OCI-M1 (cell line): ENCODE results near the gene HYI.

ENCODE experiments used
- DNase-seq: peaks from one replicate; lab custom pipeline; 2025; lab: John Stamatoyannopoulos, UW

HYI gene

GRCh38 chr1:43444151-43444828 is 9.4 kb downstream of the HYI start:
- DNase-seq: no peak

- DNase-seq: no peak
Observed at GRCh38 chr1:43443197-43443946, 10.4 kb downstream of the HYI start.

DNA sequence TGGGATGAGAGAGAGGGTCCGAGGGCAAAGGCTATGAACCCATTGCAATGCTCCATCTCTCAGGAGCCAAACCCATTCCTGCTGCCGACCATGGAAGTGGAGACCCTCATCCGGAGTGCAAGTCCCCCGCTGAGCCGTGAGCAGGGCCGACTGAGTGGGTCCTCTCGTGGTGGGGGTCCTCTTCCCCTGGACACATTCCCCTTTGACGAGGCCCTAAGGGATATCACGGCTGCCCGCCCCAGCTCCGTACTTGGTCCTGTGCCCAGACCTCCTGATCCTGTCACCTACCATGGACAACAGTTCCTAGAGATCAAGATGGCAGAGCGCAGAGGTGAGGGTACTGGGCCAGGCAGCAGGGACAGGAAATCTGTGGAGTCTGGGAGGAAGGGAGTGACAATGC is 11.0 kb downstream of the HYI start:
- no peak for DNase-seq

GRCh38 chr1:43441894-43442637 is 11.7 kb downstream of the HYI start:
- DNase-seq: no peak

DNA sequence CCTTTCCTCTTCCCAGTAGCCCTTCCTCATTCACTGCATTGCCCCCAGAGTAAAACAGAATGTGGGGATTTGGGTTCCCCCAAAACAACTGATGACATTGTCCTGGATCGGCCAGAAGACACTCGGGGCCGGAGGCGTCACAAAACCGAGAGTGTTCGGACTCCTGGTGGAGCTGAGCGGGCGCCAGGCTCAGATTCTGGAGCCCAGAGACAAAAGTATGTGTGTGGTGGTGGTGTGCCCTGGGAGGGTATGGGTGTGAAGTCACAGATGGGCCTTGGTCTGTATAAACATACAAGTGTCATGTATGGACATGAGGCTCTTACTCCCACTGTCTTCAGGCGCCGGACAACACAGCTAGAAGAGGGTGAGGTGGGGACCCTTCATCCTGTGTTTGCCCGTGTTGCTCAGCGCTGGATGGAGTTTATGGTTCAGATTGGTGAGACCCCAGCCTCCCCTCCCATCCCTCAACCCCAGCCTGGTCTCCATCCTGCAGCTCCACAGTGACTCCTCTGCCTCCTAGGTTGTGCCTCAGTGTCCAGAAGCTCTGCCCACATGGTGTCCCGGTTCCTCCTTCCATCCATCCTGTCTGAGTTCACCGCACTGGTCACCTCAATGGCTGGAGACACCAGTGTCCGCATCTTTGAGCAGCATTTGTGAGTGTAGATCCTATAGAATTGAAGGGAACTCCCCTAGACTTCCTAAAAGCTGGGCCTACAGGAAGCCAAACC is 12.4 kb downstream of the HYI start:
- DNase-seq: no peak

DNA sequence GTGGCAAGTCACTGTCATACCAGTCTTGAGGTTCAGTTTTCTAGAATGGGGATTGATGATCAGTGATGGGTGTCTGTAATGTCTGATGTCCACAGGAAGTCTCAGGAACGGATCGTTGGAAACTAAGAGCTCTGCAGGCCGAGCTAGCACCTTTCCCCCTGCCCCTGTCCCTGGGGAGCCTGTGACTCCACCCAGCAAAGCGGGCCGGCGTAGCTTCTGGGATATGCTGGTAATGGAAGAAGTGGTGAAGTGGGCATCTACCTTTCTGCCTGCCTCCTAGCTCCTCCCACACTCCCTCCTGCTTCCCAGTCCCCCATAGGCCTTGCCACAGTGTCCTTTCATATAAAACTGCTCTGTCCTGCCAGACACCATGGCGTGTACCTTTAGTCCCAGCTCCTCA is 13.4 kb downstream of the HYI start:
- DNase-seq: no peak

DNA sequence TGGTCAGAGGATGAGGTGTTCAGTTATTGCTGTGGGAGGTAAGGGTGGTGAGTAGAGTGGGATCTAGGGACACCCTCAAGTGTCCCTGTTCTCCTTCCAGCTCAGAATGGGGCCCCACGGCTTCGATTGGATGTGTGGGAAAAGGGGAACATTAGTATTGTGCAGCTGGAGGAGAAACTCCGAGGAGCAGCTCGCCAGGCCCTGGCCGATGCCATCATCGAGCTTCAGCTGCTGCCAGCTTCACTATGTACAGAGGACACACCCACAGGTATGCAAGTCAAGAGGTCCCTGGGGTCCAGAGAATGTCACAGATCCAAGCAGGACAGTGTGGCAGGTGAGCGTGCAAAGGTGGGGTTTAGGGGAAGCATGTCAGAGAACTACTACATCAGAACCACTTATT is 13.9 kb downstream of the HYI start:
- no peak for DNase-seq

GRCh38 chr1:43438953-43439581 is 14.7 kb downstream of the HYI start:
- no peak for DNase-seq

DNA sequence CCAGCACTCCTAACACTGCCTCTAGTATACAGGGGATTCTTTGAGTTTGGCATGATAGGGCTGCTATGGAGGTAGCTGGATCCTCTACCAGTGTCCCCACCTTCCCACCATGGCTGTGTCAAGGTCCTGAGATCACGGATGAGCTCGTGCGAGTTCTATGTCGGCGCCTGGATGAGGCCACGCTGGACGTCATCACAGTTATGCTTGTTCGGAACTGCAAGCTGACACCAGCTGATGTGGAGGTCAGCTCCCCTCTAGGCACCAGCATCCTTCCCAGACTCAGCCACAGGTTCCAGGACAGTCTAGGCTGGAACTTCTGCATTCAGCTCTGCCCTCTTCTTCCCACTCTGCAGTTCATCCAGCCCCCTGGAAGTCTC is 15.2 kb downstream of the HYI start:
- DNase-seq: no peak

GRCh38 chr1:43438006-43438405 is 15.7 kb downstream of the HYI start:
- no peak for DNase-seq

GRCh38 chr1:43437031-43437973 is 16.4 kb downstream of the HYI start:
- no peak for DNase-seq

DNA sequence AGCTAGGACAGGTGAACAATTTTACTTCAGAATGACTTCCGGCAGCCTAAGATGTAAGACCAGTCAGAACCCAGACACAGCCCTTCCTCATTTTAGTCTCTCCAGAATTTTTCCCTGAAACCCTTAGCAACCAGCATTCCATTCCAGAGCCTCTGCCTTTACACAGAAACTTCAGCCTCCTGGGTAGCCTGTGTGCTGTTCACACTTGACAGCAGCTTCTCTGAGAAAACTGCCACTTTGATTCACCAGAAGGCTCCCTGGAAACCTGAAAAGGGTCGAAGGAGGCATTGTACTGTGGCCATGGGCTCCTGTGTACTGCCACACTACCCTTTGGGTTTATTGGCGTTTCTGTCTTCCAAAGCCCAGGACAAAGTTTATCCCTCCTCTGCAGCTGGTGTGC is 17.4 kb downstream of the HYI start:
- DNase-seq: no peak

- DNase-seq: no peak
Observed at GRCh38 chr1:43435146-43436145, 18.3 kb downstream of the HYI start.

DNA sequence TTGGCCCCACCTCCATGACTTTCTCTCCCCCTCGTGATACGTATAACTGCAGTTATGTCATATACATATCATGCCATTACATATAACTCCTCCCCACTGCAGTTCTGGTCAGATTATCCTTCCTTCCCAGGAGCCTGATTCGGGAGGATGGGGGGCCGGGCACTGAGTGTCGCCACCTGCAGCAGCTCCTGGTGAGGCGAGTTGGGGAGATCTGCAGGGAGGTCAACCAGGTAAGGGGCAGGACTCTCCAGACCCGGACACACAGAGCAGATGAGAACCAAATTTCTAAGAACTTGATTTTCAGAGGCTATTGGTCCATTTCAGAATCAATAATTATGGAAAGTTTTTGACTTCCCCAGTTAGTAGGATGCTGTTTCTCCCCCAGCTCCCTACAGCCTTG is 19.5 kb downstream of the HYI start:
- DNase-seq: no peak

- no peak for DNase-seq
Observed at GRCh38 chr1:43432907-43433306, 20.8 kb downstream of the HYI start.

DNA sequence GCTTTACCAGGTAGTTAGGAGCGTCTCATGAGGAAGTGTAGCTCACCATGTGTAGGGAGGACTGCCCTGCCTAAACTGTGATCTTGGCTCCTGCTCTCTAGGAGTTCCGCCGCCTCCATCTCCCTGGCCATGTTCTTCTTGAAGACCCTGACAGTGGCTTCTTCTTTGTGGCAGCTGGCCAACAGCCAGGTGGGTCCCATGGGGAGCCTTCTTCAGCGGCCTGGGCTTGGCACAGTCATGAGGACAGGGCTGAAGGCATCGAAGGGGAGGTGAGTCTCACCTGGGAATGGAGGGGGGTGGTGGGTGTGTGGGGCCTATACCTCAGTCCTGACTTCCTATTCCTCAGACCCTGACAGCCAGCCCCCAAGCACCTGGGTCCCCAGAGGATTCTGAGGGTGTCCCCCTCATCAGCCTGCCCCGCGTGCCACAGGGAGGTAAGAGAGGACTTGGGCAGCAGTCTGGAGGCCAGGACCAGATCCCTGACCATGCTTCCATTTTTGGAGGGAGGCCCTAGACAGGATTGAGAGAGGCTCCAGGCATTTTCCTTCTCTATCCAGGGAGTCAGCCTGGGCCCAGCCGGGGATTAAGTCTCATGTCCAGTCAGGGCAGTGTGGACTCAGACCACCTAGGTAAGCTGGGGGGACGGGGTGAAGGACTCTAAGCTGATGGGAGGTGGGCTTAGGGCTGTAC is 21.4 kb downstream of the HYI start:
- DNase-seq: no peak

- DNase-seq: no peak
Observed at GRCh38 chr1:43431676-43432075, 22.1 kb downstream of the HYI start.

DNA sequence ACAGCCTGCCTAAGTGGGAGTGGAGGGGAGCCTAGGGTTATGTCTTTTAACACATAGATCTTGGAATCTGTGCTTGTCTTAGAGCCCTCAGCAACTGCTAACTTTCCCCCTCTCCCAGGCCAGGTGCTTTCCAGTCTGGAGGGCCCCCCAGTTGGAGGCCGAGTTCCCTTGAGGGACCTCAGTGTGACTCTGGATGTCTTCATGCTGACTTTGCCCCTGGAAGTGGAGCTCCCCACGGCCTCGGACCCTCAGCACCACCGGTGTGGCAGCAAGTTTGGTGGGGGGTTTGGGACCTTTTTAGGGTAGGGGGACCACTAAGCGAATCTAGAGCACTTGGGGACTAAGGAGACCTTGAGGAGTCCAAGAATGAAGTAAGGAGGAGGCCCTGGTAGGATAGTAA is 22.9 kb downstream of the HYI start:
- DNase-seq: no peak

- no peak for DNase-seq
Observed at GRCh38 chr1:43427941-43428340, 25.8 kb downstream of the HYI start.
